Mesothelial cell of epicardium (in vitro differentiated cells): ENCODE results near the gene NODAL. TPM values are rescaled to one million over a fixed set of nuclear protein-coding genes. Genes with fewer than 3 reads are reported as not detected.
"Not testable (repeated sequence)": the region's sequence is repeated elsewhere in the genome, so short reads cannot be mapped to it uniquely, and the experiment has no call there.

Experiments
- DNase-seq, 2 experiments: peaks; one replicate each; pipeline ENCODE4 v3.0.0; 2021; ENCODE audit warnings: low spot score in 2 of 2; ENCODE audit not compliant: unreplicated experiment in 2 of 2
- H3K27ac Mint-ChIP-seq: 2 replicates; pipeline ENCODE4 v1.8.0; 2021; ENCODE audit warnings: mixed read lengths
- H3K27me3 Mint-ChIP-seq: 2 replicates; pipeline ENCODE4 v1.8.0; 2021; ENCODE audit warnings: low read depth, mixed read lengths
- H3K36me3 Mint-ChIP-seq: 2 replicates; pipeline ENCODE4 v1.8.0; 2021; ENCODE audit warnings: mixed read lengths
- H3K4me1 Mint-ChIP-seq: 2 replicates; pipeline ENCODE4 v1.8.0; 2021; ENCODE audit warnings: mixed read lengths
- H3K4me3 Mint-ChIP-seq: 2 replicates; pipeline ENCODE4 v1.8.0; 2021; ENCODE audit warnings: mild to moderate bottlenecking, moderate library complexity, mixed read lengths
- H3K9me3 Mint-ChIP-seq: 2 replicates; pipeline ENCODE4 v1.8.0; 2021; ENCODE audit warnings: mixed read lengths
- total RNA-seq: library from RNA; stranded (reverse); gene quantifications from 3 replicates; pipeline ENCODE4 v1.2.1, GENCODE V29; 2021
- TF ChIP-seq, protein P1 (sequence below): fragments of 200-600 bp; sonication (generic); IDR thresholded peaks from one replicate; pipeline ENCODE4 v1.5.0; 2021; ENCODE audit warnings: antibody characterized with exemption; ENCODE audit not compliant: unreplicated experiment

The NODAL gene
- total RNA-seq, result not detected in 3 replicates

DNA sequence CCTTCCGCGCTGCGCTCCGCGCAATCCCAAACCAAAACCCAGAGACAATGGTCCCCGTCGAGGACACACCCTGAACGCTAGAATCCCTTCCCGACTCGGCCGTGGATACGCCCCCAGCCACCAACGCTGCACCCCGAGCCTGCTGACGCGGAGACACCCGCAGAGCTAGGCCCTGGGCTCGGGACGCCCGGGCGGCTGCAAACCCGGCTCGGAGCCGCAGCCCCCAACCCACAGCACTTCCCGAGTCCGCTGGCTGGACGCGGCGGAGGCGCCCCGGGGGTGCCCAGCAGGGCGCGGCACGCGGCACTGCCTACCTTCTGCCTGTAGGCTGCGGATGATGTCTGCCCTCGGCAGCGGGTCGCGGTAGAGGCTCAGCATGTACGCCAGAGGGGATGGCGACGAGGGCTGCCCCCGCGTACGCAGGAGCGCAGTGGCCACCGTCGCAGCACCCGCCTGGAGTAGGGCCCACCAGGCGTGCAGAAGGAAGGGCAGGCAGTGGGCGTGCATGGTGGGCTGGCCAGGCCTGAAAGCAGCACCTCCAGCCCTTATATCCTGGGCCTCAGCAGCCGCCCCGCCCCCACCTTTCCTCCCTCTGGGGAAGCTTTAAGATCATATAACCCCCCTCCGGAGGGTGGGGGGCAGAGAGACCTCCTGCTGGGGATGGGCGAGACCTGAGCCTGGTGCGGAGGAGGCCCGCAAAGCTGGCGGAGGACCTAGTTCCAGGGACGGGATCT is at the start of gene NODAL:
TSS of gene NODAL (minus strand) at position 521 of the 734 bp plus-strand sequence. CDS start at position 507, 14 bp downstream.
- Mint-ChIP-seq H3K27ac (no peak within 1 kb of the TSS), H3K9me3 (no peaks in the 10 kb centered on the region), H3K36me3 (peaks cover 3% of the 10 kb centered on the region), H3K27me3 (peaks cover 72% of the 10 kb centered on the region), H3K4me3 (peak within 1 kb of the TSS; percentile 56), H3K4me1 (peaks cover 21% of the 10 kb centered on the region)
- no peak for DNase-seq
- TF ChIP-seq, protein P1, sequence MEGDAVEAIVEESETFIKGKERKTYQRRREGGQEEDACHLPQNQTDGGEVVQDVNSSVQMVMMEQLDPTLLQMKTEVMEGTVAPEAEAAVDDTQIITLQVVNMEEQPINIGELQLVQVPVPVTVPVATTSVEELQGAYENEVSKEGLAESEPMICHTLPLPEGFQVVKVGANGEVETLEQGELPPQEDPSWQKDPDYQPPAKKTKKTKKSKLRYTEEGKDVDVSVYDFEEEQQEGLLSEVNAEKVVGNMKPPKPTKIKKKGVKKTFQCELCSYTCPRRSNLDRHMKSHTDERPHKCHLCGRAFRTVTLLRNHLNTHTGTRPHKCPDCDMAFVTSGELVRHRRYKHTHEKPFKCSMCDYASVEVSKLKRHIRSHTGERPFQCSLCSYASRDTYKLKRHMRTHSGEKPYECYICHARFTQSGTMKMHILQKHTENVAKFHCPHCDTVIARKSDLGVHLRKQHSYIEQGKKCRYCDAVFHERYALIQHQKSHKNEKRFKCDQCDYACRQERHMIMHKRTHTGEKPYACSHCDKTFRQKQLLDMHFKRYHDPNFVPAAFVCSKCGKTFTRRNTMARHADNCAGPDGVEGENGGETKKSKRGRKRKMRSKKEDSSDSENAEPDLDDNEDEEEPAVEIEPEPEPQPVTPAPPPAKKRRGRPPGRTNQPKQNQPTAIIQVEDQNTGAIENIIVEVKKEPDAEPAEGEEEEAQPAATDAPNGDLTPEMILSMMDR, result peak; percentile 24

DNA sequence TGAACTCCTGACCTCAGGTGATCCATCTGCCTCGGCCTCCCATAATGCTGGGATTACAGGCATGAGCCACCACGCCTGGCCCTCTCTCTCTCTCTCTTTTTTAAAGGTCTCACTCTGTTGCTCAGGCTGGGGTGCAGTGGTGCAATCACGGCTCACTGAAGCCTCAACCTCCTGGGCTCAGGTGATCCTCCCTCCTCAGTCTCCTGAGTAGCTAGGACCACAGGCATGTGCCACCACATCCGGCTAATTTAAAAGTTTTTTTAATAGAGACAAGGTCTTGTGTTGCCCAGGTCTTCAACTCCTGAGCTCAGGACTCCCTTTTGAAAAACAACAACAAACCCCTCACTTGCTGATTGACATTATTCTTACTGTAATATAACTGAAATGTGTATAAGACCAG is 48.7 kb upstream of the NODAL start:
- Mint-ChIP-seq H3K9me3 (no peaks in the 10 kb centered on the region), H3K27ac (no peak overlapping the region), H3K27me3 (no peaks in the 10 kb centered on the region), H3K36me3 (no peaks in the 10 kb centered on the region), H3K4me1 (no peaks in the 10 kb centered on the region), H3K4me3 (no peak overlapping the region)
- TF ChIP-seq, protein P1, result no peak
- no peak for DNase-seq

DNA sequence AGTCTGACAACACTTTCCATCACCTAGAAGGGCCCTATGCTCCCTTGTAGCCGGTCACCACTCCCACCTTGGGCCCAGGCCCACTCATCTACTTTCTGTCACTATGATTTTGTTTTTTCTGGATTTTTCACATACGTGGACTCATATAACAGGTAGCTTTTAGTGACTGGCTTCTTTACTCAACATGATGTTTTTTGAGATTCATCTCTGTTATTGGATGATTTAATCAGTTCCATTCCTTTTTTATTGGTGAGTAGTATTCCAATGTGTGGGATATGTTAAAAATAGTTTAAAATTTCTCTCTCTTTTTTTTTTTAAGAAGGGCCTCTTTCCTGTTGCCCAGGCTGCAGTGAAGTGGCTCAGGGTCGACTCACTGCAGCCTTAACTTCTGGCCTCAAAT is 46.3 kb upstream of the NODAL start:
- H3K36me3 Mint-ChIP-seq, result no peaks in the 10 kb centered on the region
- H3K27me3 Mint-ChIP-seq, result peaks cover 2% of the 10 kb centered on the region
- TF ChIP-seq, protein P1, result no peak
- H3K4me1 Mint-ChIP-seq, result no peaks in the 10 kb centered on the region
- no peaks in the 10 kb centered on the region for H3K9me3 Mint-ChIP-seq
- DNase-seq, result no peak
- no peak overlapping the region for H3K27ac Mint-ChIP-seq
- no peak overlapping the region for H3K4me3 Mint-ChIP-seq

DNA sequence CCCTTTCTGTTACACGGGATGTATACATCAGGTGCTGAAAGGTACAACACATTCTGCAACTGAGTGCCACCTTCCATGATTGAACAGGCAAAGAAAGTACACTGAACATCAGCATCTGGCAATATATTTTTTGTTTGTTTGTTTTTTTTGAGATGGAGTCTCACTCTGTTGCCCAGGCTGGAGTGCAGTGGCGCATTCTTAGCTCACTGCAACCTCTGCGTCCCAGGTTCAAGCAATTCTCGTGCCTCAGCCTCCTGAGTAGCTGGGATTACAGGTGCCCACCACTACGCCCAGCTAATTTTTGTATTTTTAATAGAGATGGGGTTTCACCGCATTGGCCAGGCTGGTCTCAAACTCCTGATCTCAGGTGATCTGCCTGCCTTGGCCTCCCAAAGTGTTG is 42.4 kb upstream of the NODAL start:
- not testable (repeated sequence) for H3K27ac Mint-ChIP-seq, H3K4me1 Mint-ChIP-seq, H3K36me3 Mint-ChIP-seq, H3K4me3 Mint-ChIP-seq, H3K9me3 Mint-ChIP-seq, DNase-seq
- peaks cover 22% of the 10 kb centered on the region for H3K27me3 Mint-ChIP-seq

DNA sequence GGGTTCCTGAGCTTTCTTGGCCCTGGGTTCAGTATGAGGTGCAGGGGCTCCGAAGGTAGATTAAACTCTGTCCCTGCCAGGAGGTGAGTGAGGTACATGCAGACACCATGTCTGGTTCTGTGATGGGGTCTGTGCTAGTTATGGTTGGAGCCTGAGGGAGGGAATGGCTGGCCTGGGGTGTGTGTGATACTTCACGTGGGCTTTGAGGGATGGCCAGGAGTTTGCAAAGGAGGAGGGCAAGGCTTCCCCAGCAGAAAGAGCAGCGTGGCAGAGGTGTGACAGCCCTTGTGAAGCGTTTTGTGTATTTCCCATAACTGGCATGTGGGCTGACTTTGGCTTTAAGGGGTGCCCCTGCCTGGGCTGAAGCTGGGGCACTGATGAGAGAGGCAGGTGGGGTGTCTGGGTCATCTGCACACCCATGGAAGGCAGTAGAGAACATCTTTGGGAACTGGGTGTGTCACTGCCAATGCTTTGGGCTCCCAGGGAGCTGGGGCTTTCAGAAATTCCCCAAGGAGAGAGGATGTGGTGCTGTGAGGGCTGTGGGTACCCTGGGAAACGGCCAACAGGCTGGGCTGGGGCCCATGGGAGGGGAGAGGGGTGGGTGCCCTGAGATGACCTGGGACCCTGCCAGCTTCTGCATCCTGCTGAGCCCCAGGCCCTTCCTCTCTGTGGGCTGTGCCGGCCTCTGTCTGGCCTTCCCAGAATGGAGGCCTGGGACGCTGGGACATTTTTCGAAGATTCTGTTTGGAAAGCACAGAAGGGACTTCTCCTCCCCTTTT is 41.7 kb upstream of the NODAL start:
- TF ChIP-seq, protein P1, result no peak
- peaks cover under 1% of the 10 kb centered on the region for H3K4me1 Mint-ChIP-seq

DNA sequence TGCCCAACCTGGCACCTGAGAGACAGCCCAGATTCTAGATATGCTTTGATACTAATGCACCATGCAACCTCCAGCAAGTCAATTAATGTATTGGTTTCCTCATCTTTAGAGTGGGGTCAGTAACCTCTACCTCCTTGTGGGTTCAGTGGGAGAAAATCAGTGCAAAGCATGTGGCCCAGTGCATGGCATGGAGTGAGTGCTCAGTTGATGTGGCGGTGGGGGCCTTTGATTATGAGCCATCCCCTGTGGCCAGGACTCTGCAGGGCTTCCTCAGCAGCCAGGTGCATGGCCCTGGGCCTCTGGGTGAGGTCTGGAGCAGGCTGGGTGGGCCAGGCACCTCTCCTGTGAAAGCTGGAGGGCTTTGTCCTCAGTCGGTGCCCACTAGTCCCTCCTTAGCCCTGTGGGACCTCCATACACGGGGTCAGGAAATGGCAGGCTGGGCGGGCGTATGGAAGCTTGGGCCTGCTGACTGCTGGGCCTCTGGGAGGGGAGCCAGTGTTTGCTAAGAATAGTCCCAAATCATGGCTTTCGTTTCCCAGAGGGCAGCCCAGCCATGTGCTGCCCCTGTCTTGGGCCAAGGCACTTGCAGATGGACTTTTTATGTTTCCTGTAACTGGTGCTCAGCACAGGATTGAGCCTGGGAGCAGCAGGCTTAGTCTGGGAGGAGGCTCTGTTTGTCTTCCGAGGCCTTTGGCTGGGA is 40.5 kb upstream of the NODAL start:
- Mint-ChIP-seq H3K4me3 (no peak overlapping the region), H3K36me3 (no peaks in the 10 kb centered on the region), H3K4me1 (peaks cover 5% of the 10 kb centered on the region), H3K27me3 (peaks cover 34% of the 10 kb centered on the region), H3K27ac (no peak overlapping the region), H3K9me3 (no peaks in the 10 kb centered on the region)
- DNase-seq, result no peak
- TF ChIP-seq, protein P1, result no peak

More for the DNA sequence above, 41.7 kb upstream of the NODAL start:
- Mint-ChIP-seq H3K4me3 (no peak overlapping the region), H3K27ac (no peak overlapping the region), H3K36me3 (no peaks in the 10 kb centered on the region), H3K9me3 (no peaks in the 10 kb centered on the region), H3K27me3 (peaks cover 24% of the 10 kb centered on the region)
- DNase-seq, result no peak
